GM12873 (cell line): ENCODE data around the gene CT45A2.
"Not testable (repeated sequence)": the region's sequence is repeated elsewhere in the genome, so short reads cannot be mapped to it uniquely, and the experiment has no call there.

ENCODE experiments used
- TF ChIP-seq, protein P1 (sequence below): IDR thresholded peaks from 2 replicates; pipeline ENCODE4 v1.5.1; 2012; ENCODE audit warnings: low read depth, mild to moderate bottlenecking, moderate library complexity, low read length, control low read depth; ENCODE audit not compliant: insufficient read depth; ENCODE audit errors: missing control alignments

The CT45A2 gene, protein sequence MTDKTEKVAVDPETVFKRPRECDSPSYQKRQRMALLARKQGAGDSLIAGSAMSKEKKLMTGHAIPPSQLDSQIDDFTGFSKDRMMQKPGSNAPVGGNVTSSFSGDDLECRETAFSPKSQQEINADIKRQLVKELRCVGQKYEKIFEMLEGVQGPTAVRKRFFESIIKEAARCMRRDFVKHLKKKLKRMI

DNA sequence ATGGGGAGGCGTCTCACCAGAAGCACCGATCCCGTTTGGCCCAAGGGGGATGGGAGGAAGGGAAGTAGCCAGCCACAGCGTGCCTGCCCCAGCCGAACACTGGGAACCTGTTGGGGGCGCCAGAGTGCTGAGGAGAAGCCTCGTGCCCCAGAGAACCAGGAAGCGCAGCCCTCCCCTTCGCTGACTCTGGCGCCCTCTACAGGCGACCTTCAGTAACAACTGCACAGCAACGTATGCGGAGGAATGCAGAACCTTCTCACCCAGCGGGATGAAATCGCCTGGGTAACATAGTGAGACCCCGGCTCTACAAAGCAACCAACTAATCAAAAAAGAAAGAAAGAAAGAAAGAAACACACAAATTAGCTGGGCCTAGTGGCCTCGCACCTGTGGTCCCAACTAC lies at the start of gene CT45A2:
TSS of gene CT45A2 (minus strand) at position 101 of the 400 bp plus-strand sequence. CDS start 3,747 bp downstream, outside the sequence.
- TF ChIP-seq, protein P1, sequence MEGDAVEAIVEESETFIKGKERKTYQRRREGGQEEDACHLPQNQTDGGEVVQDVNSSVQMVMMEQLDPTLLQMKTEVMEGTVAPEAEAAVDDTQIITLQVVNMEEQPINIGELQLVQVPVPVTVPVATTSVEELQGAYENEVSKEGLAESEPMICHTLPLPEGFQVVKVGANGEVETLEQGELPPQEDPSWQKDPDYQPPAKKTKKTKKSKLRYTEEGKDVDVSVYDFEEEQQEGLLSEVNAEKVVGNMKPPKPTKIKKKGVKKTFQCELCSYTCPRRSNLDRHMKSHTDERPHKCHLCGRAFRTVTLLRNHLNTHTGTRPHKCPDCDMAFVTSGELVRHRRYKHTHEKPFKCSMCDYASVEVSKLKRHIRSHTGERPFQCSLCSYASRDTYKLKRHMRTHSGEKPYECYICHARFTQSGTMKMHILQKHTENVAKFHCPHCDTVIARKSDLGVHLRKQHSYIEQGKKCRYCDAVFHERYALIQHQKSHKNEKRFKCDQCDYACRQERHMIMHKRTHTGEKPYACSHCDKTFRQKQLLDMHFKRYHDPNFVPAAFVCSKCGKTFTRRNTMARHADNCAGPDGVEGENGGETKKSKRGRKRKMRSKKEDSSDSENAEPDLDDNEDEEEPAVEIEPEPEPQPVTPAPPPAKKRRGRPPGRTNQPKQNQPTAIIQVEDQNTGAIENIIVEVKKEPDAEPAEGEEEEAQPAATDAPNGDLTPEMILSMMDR = not testable (repeated sequence)

DNA sequence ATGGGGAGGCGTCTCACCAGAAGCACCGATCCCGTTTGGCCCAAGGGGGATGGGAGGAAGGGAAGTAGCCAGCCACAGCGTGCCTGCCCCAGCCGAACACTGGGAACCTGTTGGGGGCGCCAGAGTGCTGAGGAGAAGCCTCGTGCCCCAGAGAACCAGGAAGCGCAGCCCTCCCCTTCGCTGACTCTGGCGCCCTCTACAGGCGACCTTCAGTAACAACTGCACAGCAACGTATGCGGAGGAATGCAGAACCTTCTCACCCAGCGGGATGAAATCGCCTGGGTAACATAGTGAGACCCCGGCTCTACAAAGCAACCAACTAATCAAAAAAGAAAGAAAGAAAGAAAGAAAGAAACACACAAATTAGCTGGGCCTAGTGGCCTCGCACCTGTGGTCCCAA lies 34.6 kb upstream of the CT45A2 start, which contains the start of gene CT45A8:
TSS of gene CT45A8 (minus strand) at position 101 of the 400 bp plus-strand sequence. CDS start 3,755 bp downstream, outside the sequence.
- TF ChIP-seq, protein P1 = not testable (repeated sequence)

DNA sequence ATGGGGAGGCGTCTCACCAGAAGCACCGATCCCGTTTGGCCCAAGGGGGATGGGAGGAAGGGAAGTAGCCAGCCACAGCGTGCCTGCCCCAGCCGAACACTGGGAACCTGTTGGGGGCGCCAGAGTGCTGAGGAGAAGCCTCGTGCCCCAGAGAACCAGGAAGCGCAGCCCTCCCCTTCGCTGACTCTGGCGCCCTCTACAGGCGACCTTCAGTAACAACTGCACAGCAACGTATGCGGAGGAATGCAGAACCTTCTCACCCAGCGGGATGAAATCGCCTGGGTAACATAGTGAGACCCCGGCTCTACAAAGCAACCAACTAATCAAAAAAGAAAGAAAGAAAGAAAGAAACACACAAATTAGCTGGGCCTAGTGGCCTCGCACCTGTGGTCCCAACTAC lies 17.4 kb upstream of the CT45A2 start, which contains the start of gene CT45A7:
TSS of gene CT45A7 (minus strand) at position 101 of the 400 bp plus-strand sequence. CDS start 3,747 bp downstream, outside the sequence.
- TF ChIP-seq, protein P1 = not testable (repeated sequence)

DNA sequence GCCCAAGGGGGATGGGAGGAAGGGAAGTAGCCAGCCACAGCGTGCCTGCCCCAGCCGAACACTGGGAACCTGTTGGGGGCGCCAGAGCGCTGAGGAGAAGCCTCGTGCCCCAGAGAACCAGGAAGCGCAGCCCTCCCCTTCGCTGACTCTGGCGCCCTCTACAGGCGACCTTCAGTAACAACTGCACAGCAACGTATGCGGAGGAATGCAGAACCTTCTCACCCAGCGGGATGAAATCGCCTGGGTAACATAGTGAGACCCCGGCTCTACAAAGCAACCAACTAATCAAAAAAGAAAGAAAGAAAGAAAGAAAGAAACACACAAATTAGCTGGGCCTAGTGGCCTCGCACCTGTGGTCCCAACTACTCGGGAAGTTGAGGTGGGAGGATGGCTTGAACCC lies 17.1 kb downstream of the CT45A2 start, which contains the start of gene CT45A6:
TSS of gene CT45A6 (minus strand) at position 101 of the 400 bp plus-strand sequence. CDS start 3,794 bp downstream, outside the sequence.
- TF ChIP-seq, protein P1 = not testable (repeated sequence)

DNA sequence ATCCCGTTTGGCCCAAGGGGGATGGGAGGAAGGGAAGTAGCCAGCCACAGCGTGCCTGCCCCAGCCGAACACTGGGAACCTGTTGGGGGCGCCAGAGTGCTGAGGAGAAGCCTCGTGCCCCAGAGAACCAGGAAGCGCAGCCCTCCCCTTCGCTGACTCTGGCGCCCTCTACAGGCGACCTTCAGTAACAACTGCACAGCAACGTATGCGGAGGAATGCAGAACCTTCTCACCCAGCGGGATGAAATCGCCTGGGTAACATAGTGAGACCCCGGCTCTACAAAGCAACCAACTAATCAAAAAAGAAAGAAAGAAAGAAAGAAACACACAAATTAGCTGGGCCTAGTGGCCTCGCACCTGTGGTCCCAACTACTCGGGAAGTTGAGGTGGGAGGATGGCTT lies 34.4 kb downstream of the CT45A2 start, which contains the start of gene CT45A5:
TSS of gene CT45A5 (minus strand) at position 101 of the 400 bp plus-strand sequence. CDS start 3,774 bp downstream, outside the sequence.
- TF ChIP-seq, protein P1 = not testable (repeated sequence)

DNA sequence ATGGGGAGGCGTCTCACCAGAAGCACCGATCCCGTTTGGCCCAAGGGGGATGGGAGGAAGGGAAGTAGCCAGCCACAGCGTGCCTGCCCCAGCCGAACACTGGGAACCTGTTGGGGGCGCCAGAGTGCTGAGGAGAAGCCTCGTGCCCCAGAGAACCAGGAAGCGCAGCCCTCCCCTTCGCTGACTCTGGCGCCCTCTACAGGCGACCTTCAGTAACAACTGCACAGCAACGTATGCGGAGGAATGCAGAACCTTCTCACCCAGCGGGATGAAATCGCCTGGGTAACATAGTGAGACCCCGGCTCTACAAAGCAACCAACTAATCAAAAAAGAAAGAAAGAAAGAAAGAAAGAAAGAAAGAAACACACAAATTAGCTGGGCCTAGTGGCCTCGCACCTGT lies 51.7 kb downstream of the CT45A2 start, which contains the start of gene CT45A3:
TSS of gene CT45A3 (minus strand) at position 101 of the 400 bp plus-strand sequence. CDS start 3,747 bp downstream, outside the sequence.
- TF ChIP-seq, protein P1 = not testable (repeated sequence)
